WERI-Rb-1 (cell line): Measurements from ENCODE around the gene SPTLC3.

Experiments used
- DNase-seq: peaks from one replicate; pipeline ENCODE4 v3.0.0-alpha.2; 2020
- H3K27ac ChIP-seq: fragments of 250-450 bp; sonication (Bioruptor Pico); 2 replicates; pipeline ENCODE4 v1.5.1; 2020; ENCODE audit warnings: mild to moderate bottlenecking, moderate library complexity
- H3K27me3 ChIP-seq: fragments of 250-450 bp; sonication (Bioruptor Pico); 2 replicates; pipeline ENCODE4 v1.5.1; 2021; ENCODE audit warnings: mild to moderate bottlenecking, low read depth, moderate library complexity; ENCODE audit not compliant: insufficient read depth, severe bottlenecking
- H3K36me3 ChIP-seq: fragments of 250-450 bp; sonication (Bioruptor Pico); 2 replicates; pipeline ENCODE4 v1.5.1; 2020; ENCODE audit warnings: mild to moderate bottlenecking, moderate library complexity
- H3K4me3 ChIP-seq: 2 replicates; pipeline ENCODE4 v1.5.1; 2011; ENCODE audit warnings: low read depth, mild to moderate bottlenecking, control low read depth, low read length
- H3K9me3 ChIP-seq: fragments of 250-450 bp; sonication (Bioruptor Pico); 2 replicates; pipeline ENCODE4 v1.5.1; 2021; ENCODE audit warnings: mild to moderate bottlenecking, moderate library complexity; ENCODE audit not compliant: severe bottlenecking
- CTCF ChIP-seq: IDR thresholded peaks from 2 replicates; pipeline ENCODE4 v1.5.1; 2011; ENCODE audit warnings: low read depth, mild to moderate bottlenecking, control low read depth, inconsistent platforms, low read length

Gene SPTLC3

GRCh38 chr20:13147071-13147963 lies 138.5 kb downstream of the SPTLC3 start:
- no peak for TF ChIP-seq CTCF

GRCh38 chr20:13147971-13148370 lies 139.2 kb downstream of the SPTLC3 start:
- Histone ChIP-seq H3K9me3 (no peaks in the 10 kb centered on the region), H3K27ac (no peak overlapping the region), H3K36me3 (no peaks in the 10 kb centered on the region), H3K4me3 (no peak overlapping the region), H3K27me3 (no peaks in the 10 kb centered on the region)
- no peak for DNase-seq
- no peak for TF ChIP-seq CTCF

More at GRCh38 chr20:13147071-13147963, 138.5 kb downstream of the SPTLC3 start:
- H3K36me3 ChIP-seq: no peaks in the 10 kb centered on the region
- DNase-seq: no peak
- H3K9me3 ChIP-seq: no peaks in the 10 kb centered on the region
- no peak overlapping the region for H3K27ac ChIP-seq
- H3K27me3 ChIP-seq: no peaks in the 10 kb centered on the region
- H3K4me3 ChIP-seq: no peak overlapping the region

GRCh38 chr20:13148402-13148801 lies 139.6 kb downstream of the SPTLC3 start:
- Histone ChIP-seq H3K36me3 (no peaks in the 10 kb centered on the region), H3K27ac (no peak overlapping the region), H3K27me3 (no peaks in the 10 kb centered on the region), H3K9me3 (no peaks in the 10 kb centered on the region), H3K4me3 (no peak overlapping the region)
- no peak for TF ChIP-seq CTCF
- DNase-seq: no peak

- DNase-seq: no peak
- Histone ChIP-seq H3K36me3 (no peaks in the 10 kb centered on the region), H3K9me3 (no peaks in the 10 kb centered on the region), H3K27me3 (no peaks in the 10 kb centered on the region), H3K27ac (no peak overlapping the region), H3K4me3 (no peak overlapping the region)
- TF ChIP-seq CTCF: no peak
Measured at GRCh38 chr20:13148961-13149360, 140.2 kb downstream of the SPTLC3 start.

- no peak for DNase-seq
- no peak for TF ChIP-seq CTCF
- no peaks in the 10 kb centered on the region for H3K27me3 ChIP-seq
- H3K9me3 ChIP-seq: no peaks in the 10 kb centered on the region
- no peaks in the 10 kb centered on the region for H3K36me3 ChIP-seq
- no peak overlapping the region for H3K4me3 ChIP-seq
- no peak overlapping the region for H3K27ac ChIP-seq
Measured at GRCh38 chr20:13149371-13150105, 140.8 kb downstream of the SPTLC3 start.
